ENCODE data around the gene EFL1.
"Not testable (repeated sequence)": the region's sequence is repeated elsewhere in the genome, so short reads cannot be mapped to it uniquely, and the experiment has no call there.

Gene EFL1

DNA sequence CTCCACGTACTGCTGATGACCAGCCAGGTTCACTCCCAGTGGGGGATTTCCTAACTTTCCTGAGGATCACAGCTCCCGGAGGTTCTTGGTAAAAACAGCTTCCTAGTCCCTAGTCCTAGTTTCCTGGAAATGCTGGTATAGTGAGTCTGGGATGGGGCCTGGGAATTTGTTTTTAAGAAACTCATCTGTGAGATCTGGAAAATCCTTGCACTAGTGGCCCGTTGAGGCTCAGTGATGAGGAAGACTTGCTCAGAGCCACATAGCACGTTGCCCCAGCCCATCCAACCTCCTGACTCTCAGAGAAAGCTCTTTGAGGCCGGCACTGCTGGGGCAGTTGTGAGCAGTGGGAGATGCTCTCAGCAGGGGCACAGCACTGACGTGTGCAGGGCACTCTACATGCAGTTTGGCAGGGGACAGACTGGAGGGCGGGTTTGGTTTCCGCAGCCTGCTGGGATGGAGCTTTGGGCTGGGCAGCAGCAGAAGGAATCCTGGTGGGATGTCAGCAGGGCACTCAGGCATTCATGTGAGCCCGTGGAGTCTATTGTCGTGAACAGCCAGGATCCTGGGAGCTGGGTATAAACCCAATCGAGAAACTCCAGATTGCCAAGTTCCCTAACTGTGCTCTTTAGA, 31.6 kb upstream of the EFL1 start:
- no peak for DNase-seq (ENCODE audit: low read depth)
- TF ChIP-seq, protein P1, sequence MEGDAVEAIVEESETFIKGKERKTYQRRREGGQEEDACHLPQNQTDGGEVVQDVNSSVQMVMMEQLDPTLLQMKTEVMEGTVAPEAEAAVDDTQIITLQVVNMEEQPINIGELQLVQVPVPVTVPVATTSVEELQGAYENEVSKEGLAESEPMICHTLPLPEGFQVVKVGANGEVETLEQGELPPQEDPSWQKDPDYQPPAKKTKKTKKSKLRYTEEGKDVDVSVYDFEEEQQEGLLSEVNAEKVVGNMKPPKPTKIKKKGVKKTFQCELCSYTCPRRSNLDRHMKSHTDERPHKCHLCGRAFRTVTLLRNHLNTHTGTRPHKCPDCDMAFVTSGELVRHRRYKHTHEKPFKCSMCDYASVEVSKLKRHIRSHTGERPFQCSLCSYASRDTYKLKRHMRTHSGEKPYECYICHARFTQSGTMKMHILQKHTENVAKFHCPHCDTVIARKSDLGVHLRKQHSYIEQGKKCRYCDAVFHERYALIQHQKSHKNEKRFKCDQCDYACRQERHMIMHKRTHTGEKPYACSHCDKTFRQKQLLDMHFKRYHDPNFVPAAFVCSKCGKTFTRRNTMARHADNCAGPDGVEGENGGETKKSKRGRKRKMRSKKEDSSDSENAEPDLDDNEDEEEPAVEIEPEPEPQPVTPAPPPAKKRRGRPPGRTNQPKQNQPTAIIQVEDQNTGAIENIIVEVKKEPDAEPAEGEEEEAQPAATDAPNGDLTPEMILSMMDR (conservative IDR thresholded peaks at IDR 0.05; ENCODE audit: low read depth, low read length) = no peak
- H3K4me3 ChIP-seq (ENCODE audit: low read depth, low read length) = no peak overlapping the region

DNA sequence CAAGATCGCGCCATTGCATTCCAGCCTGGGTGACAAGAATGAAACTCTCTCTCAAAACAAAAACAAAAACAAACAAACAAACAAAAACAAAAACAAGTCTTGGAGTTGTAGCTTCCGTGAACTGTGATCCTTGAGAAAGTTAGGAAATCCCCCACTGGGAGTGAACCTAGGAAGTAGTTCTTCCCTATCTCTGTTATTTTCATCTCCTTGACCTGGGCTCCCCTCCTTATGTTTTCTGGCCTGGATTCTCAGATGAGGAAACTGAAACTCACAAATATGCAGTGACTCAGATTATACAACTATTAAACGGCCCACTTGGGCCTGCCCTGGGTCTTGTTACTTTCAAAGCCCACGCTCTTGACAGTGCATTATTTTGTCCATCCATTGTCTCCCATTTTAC, 29.7 kb upstream of the EFL1 start:
- TF ChIP-seq, protein P1 (conservative IDR thresholded peaks at IDR 0.05; ENCODE audit: low read depth, low read length) = no peak
- no peak overlapping the region for H3K4me3 ChIP-seq (ENCODE audit: low read depth, low read length)
- no peak for DNase-seq (ENCODE audit: low read depth)

DNA sequence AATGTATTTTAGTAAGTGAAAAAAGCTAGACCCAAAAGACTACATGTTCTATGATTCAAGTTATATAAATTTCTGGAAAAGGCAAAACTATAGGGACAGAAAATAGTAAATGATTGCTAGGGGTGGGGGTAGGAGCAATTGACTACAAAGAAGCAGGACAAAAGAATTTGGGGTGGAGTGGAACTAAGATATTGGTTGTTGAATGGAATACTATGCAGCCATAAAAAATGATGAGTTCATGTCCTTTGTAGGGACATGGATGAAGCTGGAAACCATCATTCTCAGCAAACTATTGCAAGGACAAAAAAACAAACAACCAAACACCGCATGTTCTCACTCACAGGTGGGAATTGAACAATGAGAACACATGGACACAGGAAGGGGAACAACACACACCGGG, 25.7 kb upstream of the EFL1 start:
- DNase-seq (ENCODE audit: low read depth); H3K4me3 ChIP-seq (ENCODE audit: low read depth, low read length): not testable (repeated sequence)

DNA sequence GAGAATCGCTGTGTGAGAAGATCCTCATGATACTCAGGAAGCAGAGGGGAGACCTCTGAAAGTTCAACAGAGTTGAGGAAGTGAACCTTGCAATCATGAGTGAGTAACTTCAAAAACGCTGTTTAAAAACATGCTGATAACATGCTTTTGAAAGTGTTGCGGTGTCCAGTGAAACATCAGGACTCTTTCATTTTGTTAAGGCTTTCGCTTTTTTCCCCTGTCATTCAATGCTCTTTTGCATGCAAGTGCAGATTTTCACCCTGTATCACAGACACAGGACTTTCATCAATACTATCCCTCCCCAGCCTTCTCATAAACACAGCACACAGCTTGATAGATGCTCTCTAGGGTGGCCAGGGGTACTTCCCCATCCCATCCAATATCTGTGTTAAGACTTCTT, 23.9 kb upstream of the EFL1 start:
- not testable (repeated sequence) for DNase-seq (ENCODE audit: low read depth); H3K4me3 ChIP-seq (ENCODE audit: low read depth, low read length)

DNA sequence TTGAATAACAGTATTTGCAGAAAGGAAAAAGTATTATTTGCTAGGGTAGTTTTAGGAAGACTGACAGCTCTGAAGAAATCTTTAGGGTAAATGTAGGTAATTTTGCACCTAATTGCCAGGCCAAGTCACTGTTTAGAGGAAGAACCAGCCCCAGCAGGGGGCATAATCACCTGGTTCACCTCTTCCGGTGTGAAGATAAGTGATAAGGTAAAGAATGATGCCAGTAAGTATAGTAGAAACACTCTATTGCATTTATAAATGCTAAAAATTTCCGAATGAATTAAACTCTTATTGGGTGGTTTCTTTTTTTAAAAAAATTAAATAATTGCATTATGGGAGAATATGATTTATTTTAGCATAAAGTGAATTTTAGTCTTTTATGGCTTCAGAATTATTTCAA, 21.8 kb upstream of the EFL1 start:
- DNase-seq (ENCODE audit: low read depth); H3K4me3 ChIP-seq (ENCODE audit: low read depth, low read length): not testable (repeated sequence)

DNA sequence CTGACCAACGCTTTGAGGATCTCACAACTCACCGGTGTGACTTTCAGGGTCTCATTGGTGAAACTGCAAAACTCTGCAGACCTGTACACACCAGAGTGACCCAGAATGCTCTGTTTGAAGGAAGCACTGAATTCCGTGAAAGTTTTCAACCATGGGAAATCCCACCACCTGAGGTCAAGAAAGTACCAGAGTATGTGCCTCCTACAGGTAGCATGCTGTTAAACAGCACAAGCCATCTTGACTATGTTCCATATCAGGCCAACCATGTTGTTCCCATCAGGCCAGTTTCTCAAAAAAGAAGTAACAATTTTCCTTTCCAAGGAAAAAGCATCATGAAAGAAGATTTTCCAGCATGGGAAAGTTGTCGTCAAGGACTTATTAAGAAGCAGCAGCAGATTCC, 19.9 kb upstream of the EFL1 start:
- not testable (repeated sequence) for H3K4me3 ChIP-seq (ENCODE audit: low read depth, low read length); DNase-seq (ENCODE audit: low read depth)

DNA sequence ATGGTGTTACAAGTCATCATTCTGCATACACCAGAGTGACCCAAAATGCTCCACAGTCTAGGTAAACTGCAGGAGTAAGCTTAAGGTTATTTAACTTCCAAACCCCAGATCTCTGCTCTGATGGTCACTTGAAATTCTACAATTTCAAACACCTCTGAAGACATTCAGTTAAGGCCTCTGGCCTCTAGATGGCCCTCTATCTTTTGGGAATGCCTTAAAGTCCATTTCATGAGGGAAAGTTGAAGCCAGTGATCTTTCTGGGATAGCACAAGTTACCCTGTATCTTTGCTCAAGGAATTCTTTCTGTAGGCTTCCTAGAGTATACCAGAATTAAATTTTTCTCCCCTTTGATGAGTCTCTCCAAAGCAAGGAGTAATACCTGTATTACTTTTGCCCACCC, 18.7 kb upstream of the EFL1 start:
- TF ChIP-seq, protein P1 (conservative IDR thresholded peaks at IDR 0.05; ENCODE audit: low read depth, low read length) = peak; percentile 34
- not testable (repeated sequence) for H3K4me3 ChIP-seq (ENCODE audit: low read depth, low read length); DNase-seq (ENCODE audit: low read depth)

DNA sequence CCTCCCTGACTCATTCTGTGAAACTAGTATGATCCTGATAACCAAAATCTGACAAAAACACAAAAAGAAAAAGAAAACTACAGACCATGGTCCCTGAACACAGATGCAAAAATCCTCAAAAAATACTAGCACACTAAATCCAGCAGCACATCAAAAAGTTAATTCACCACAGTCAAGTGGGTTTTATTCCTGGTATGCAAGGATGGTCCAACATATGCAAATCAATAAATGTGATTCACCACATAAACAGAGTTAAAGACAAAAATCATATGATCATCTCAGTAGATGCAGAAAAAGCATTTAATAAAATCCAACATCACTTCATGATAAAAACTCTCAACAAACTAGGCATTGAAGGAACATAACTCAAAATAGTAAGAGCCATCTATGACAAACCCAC, 12.9 kb upstream of the EFL1 start:
- DNase-seq (ENCODE audit: low read depth) = no peak
- H3K4me3 ChIP-seq (ENCODE audit: low read depth, low read length) = no peak overlapping the region
- TF ChIP-seq, protein P1 (conservative IDR thresholded peaks at IDR 0.05; ENCODE audit: low read depth, low read length) = no peak

DNA sequence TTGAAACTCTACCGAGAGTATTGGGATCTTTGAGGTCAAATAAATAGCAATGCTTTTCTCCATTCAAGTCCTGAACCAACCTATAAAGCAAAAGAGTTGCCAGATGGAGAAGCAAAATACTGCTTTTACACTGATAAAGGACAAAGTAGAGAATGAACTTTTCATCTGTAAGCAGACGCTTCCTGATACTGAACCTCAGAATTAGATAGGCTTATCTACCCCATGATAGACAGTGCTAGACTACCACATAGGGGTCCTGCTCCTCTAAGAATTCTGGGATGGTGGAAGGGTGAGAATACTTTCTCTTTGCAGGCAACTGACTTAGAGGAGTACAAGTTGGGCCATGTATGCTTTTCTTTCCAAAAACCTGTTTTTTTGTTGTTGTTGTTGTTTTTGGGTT, 9.6 kb upstream of the EFL1 start:
- no peak for DNase-seq (ENCODE audit: low read depth)
- TF ChIP-seq, protein P1 (conservative IDR thresholded peaks at IDR 0.05; ENCODE audit: low read depth, low read length) = no peak

DNA sequence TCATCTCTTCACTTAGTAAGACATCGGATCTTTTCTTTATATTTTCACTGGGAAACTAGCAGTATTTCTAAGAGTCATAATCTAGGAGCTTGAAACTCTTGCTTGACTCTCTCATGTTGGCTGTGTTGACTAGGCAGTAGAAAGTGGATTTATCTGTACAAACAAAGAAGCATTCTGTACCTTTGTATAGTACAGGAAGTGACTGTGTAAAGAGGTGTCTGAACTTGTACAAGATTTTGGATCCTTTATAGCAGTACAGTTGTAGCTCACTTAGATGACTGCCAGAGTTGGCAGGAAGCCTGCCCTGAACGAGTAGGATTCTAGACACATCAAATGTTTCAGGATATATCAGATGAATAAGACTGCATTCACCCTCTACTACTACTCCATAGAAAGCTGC, 5.9 kb upstream of the EFL1 start:
- not testable (repeated sequence) for DNase-seq (ENCODE audit: low read depth); H3K4me3 ChIP-seq (ENCODE audit: low read depth, low read length)

More for the DNA sequence above, 9.6 kb upstream of the EFL1 start:
- no peak overlapping the region for H3K4me3 ChIP-seq (ENCODE audit: low read depth, low read length)

DNA sequence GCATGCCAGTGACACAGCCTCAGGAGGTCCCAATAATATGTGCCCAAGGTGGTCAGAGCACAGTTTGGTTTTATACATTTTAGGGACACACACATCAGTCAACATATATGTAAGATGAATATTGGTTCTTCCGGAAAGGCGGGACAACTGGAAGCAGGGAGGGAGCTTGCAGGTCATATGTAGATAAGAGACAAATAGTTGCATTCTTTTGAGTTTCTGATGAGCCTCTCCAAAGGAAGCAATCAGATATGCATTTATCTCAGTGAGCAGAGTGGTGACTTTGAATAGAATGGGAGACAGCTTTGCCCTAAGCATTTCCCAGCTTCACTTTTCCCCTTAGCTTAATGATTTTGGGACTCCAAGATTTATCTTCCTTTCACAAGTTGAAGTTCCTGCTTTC, 4.6 kb upstream of the EFL1 start:
- not testable (repeated sequence) for H3K4me3 ChIP-seq (ENCODE audit: low read depth, low read length); DNase-seq (ENCODE audit: low read depth)

Measured in choroid plexus epithelial cell (primary cell).